ENCODE results near the gene LIMS1.
"Not testable (repeated sequence)": the region's sequence is repeated elsewhere in the genome, so short reads cannot be mapped to it uniquely, and the experiment has no call there.

The LIMS1 gene

GRCh38 chr2:108547606-108548005 lies 13.3 kb downstream of the LIMS1 start:
- H3K4me3 ChIP-seq (ENCODE audit: low read length), result no peak overlapping the region

GRCh38 chr2:108548208-108549003 lies 14.1 kb downstream of the LIMS1 start:
- H3K4me3 ChIP-seq (ENCODE audit: low read length), result no peak overlapping the region
- no peak for DNase-seq (ENCODE audit: low read depth, low spot score)

More at GRCh38 chr2:108547606-108548005, 13.3 kb downstream of the LIMS1 start:
- no peak for DNase-seq (ENCODE audit: low read depth, low spot score)

GRCh38 chr2:108552566-108552965 lies 18.3 kb downstream of the LIMS1 start:
- no peak overlapping the region for H3K4me3 ChIP-seq (ENCODE audit: low read length)
- no peak for DNase-seq (ENCODE audit: low read depth, low spot score)

DNA sequence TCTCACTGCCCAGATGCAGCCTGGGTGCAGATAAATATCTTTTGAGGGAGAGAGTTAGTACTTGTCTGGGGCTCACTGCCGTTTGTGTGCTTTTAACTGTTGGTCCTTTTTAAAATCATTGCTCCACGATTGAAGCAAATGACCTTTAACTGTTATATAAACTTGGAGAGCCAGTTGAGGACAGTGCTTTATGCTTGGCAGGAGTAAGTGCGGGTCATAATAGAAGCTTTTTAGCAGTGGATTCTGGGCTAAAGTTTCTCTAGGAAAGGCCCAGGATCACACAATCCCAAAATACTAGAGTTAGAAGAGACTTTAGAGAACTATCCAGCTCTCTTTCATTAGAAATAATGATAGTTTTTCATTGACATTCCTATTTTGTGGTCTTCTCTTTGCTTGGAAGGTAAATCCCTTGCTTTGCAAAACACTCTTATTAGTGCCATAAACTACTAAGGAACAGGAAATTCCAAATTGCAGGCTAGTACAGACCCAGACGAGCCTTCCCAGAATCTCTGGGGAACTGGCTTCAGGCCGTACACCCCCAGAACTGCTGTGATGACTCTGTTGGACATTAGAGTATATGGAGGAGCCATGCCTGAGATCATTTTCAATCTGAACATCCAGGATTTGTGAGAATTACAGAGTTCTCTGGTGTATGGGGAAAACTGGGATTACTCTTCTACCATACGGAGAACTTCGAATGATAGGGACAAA lies 19.1 kb downstream of the LIMS1 start:
- H3K4me3 ChIP-seq (ENCODE audit: low read length), result no peak overlapping the region
- no peak for DNase-seq (ENCODE audit: low read depth, low spot score)

DNA sequence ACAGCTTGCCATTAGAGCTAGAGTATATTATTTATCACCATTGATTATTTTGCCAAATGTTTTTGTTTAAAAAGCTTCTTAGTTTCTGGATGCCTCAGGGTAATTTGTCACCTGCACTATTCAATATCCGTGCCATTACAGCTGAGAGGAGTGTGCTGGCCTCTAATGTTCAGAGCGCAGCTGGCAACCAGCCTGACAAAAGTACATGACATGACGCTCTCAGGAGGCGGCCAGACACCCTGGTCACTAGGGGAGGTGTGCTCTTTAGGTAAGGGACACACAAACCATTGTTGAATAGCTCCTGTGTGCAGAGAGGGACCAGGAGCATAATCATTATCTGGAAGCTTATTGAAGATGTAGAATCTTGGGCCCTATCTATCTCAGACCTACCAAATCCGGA lies 20.3 kb downstream of the LIMS1 start:
- no peak overlapping the region for H3K4me3 ChIP-seq (ENCODE audit: low read length)
- no peak for DNase-seq (ENCODE audit: low read depth, low spot score)

GRCh38 chr2:108555572-108555971 lies 21.3 kb downstream of the LIMS1 start:
- no peak overlapping the region for H3K4me3 ChIP-seq (ENCODE audit: low read length)
- DNase-seq (ENCODE audit: low read depth, low spot score), result no peak

DNA sequence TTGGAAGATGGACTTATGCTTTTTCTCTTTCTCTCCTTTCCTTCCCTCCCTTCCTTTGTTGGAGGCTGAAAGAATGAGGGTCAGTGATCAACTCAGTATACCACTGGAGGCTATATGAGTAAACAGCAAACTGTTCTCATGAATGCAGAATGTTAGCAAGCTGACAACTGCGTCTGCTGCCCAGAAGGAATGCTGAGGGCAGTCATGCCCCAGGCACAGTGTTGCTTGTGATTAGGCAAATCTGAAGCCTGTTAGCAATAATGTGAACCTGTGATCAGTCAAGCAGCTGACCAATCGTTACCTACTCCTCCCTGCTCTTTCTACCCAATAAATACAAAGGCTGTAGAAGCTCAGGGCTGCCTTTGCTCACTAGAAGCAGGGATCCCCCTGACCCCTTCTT lies 22.3 kb downstream of the LIMS1 start:
- DNase-seq (ENCODE audit: low read depth, low spot score); H3K4me3 ChIP-seq (ENCODE audit: low read length): not testable (repeated sequence)

- no peak for DNase-seq (ENCODE audit: low read depth, low spot score)
- no peak overlapping the region for H3K4me3 ChIP-seq (ENCODE audit: low read length)
Measured at GRCh38 chr2:108560241-108560811, 26.1 kb downstream of the LIMS1 start.

GRCh38 chr2:108560895-108561530 lies 26.7 kb downstream of the LIMS1 start:
- no peak for DNase-seq (ENCODE audit: low read depth, low spot score)
- no peak overlapping the region for H3K4me3 ChIP-seq (ENCODE audit: low read length)

- no peak for DNase-seq (ENCODE audit: low read depth, low spot score)
- H3K4me3 ChIP-seq (ENCODE audit: low read length), result no peak overlapping the region
Measured at GRCh38 chr2:108562274-108562673, 28.0 kb downstream of the LIMS1 start.

DNA sequence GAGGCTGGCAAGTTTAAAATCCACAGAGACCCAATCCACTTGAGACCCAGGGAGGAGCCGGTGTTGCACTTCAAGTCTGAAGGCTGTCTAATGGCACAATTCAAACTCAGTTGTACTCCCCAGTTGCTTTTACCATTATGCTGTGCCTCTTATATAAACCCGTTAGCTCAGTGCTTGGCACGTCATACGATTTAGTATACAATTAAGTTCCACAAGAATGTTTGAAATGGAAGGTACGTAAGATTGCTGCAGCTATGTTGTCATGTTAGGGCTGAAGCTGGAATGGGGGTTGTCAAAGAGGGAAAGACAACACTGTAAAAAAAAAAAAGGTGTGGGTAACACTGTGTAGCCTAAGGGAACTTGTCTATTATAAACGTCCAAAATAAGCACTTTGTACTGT lies 30.2 kb downstream of the LIMS1 start:
- no peak overlapping the region for H3K4me3 ChIP-seq (ENCODE audit: low read length)
- DNase-seq (ENCODE audit: low read depth, low spot score), result no peak

DNA sequence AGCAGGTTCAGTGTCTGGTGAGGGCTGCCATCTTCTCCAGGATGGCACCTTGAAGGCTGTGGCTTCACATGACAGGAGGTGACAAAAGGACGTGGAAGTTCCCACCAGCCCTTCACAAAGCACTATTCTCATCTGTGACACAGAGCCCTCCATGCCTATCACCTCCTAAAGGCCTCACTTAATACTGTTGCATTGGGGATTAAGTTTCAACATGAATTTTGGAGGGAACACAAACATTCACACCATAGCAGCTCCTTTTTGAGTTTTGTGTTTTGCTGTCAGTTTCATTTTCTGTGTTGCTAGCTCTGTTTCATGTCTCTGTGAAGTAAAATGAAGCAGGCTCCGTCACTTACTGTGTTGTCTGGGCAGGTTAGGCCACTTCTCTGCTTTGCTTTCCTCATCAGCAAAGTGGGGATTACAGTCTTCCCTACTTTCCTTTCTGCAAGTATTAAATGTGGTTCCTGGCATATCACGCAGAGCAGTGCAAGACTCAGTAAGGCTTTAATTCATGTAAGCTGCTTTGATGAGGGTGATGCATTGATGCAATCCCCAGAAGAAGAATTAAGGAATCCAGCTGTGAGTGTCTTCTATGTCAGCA lies 31.6 kb downstream of the LIMS1 start:
- no peak overlapping the region for H3K4me3 ChIP-seq (ENCODE audit: low read length)
- no peak for DNase-seq (ENCODE audit: low read depth, low spot score)

DNA sequence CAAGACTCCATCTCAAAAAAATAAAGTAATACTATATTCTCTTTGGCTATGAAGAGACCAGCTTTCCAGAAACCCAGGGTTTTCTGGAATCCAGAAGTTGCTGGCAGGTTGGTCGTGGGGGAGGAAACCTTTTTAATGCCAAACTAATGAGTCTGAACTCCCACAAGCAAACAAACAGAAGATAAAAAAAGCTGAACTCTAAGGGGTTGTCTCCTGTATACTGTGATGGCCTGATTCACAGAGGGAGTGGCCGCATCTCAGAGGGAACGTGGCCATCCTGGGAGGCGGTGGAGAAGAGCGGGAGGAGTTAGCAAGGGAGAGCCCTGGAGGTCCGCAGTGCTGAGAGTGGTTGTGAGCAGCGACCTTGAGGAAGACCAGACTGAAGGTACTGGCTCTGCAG lies 36.1 kb downstream of the LIMS1 start:
- no peak for DNase-seq (ENCODE audit: low read depth, low spot score)
- H3K4me3 ChIP-seq (ENCODE audit: low read length), result no peak overlapping the region

- no peak for DNase-seq (ENCODE audit: low read depth, low spot score)
- no peak overlapping the region for H3K4me3 ChIP-seq (ENCODE audit: low read length)
Measured at GRCh38 chr2:108571286-108571685, 37.0 kb downstream of the LIMS1 start.

DNA sequence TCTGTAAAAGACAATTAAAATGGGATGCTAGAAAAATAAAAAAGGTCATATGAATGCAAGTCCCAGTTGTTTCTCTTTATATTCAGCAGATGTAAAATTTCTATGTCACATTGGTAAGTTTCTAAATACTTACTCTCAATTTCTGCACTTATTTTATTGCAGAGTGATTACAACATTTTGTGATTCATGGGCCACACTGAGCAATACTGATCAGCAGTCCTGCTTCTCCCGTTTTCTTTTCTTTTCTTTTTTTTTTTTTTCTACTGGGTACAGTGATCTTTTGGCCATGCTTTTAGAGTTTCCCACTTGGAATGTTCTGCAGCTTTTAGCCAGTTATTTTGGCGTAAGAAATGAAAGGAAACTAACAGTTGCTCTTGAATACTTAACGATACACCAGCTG lies 38.8 kb downstream of the LIMS1 start:
- no peak overlapping the region for H3K4me3 ChIP-seq (ENCODE audit: low read length)
- no peak for DNase-seq (ENCODE audit: low read depth, low spot score)

GRCh38 chr2:108574332-108574731 lies 40.1 kb downstream of the LIMS1 start:
- no peak for DNase-seq (ENCODE audit: low read depth, low spot score)
- H3K4me3 ChIP-seq (ENCODE audit: low read length), result no peak overlapping the region

GRCh38 chr2:108575132-108575966 lies 41.1 kb downstream of the LIMS1 start:
- DNase-seq (ENCODE audit: low read depth, low spot score), result no peak
- no peak overlapping the region for H3K4me3 ChIP-seq (ENCODE audit: low read length)

DNA sequence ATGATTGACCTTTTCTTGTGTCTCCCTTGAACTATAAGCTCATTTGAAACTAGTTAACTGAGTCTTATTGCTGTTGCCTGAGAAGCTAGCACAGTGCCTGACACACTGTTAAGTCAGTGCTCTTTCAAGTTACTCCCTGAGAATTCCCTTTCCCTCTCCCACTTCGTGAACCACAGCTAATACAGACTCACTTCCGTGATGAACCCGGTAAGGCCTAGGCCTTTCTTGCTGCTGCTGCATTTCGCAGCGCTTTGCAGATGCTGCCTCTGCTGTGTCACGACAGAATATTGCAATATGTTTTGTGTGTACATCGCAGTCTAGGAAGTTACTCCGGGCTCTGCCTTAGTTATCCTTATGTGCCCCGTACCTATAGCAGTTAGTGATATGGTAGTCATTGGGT lies 42.8 kb downstream of the LIMS1 start:
- H3K4me3 ChIP-seq (ENCODE audit: low read length), result no peak overlapping the region
- no peak for DNase-seq (ENCODE audit: low read depth, low spot score)

GRCh38 chr2:108579623-108580022 lies 45.4 kb downstream of the LIMS1 start:
- H3K4me3 ChIP-seq (ENCODE audit: low read length), result no peak overlapping the region
- no peak for DNase-seq (ENCODE audit: low read depth, low spot score)
